ENCODE measurements around the gene SLC22A6. TPM values are rescaled to one million over a fixed set of nuclear protein-coding genes. Genes with fewer than 3 reads are reported as not detected.

SLC22A6 gene
- total RNA-seq (2021) = not detected in 2 replicates
- Bru-seq, nascent RNA = not detected
- BruChase-seq, experiment 1, labeled RNA remaining after a 2-hour chase = not detected
- not detected for BruChase-seq, experiment 2, labeled RNA remaining after a 6-hour chase
- long read RNA-seq = 0 reads

- Histone ChIP-seq H3K27ac (no peak within 1 kb of the TSS), H3K79me2 (ENCODE audit: low read depth) (no peaks in the 10 kb centered on the region), H3K4me1 (replicated peaks; ENCODE audit: insufficient read depth) (no peaks in the 10 kb centered on the region), H4K20me1 (ENCODE audit: insufficient read depth) (no peaks in the 10 kb centered on the region), H3K27me3 (ENCODE audit: insufficient read depth, low read depth) (peaks cover 98% of the 10 kb centered on the region), H3K36me3 (ENCODE audit: low read depth) (no peaks in the 10 kb centered on the region), H3K9me3 (ENCODE audit: insufficient read depth, low read depth) (no peaks in the 10 kb centered on the region), H2AFZ (no peak within 1 kb of the TSS), H3K4me2 (no peak within 1 kb of the TSS), H3F3A (ENCODE audit: insufficient read depth, low read depth) (no peaks in the 10 kb centered on the region), H3K9me2 (ENCODE audit: insufficient read depth) (no peaks in the 10 kb centered on the region), H3K4me3 (no peak within 1 kb of the TSS)
- BruUV-seq (replicated peaks) = no TSS peak
- intact Hi-C loops (cut with micrococcal nuclease; ENCODE audit: unreplicated experiment) = no loop called here
- no peak for DNase-seq
- ChIA-PET CTCF (no interaction called here), POLR2A (ENCODE audit: unreplicated experiment) (no interaction called here)
- TF ChIP-seq CTCF (conservative IDR thresholded peaks at IDR 0.05) (no peak), EZH2 (IDR thresholded peaks at IDR 0.05; ENCODE audit: low read depth) (no peak)
These were observed at the start of gene SLC22A6 for GRCh38 chr11:62984451-62984991. SLC22A6 (minus strand) TSS chr11:62984967; CDS start chr11:62984690, 277 bp downstream.

- no peak overlapping the region for H3K4me3 ChIP-seq
- H3K36me3 ChIP-seq (ENCODE audit: low read depth) = no peaks in the 10 kb centered on the region
- H3K9me3 ChIP-seq (ENCODE audit: insufficient read depth, low read depth) = no peaks in the 10 kb centered on the region
- POLR2A ChIA-PET (ENCODE audit: unreplicated experiment) = no interaction called here
- no peak overlapping the region for H2AFZ ChIP-seq
- no peaks in the 10 kb centered on the region for H3F3A ChIP-seq (ENCODE audit: insufficient read depth, low read depth)
- no peak overlapping the region for H3K27ac ChIP-seq
- no peaks in the 10 kb centered on the region for H3K4me1 ChIP-seq (replicated peaks; ENCODE audit: insufficient read depth)
- CTCF ChIA-PET = no interaction called here
- intact Hi-C loops (cut with micrococcal nuclease; ENCODE audit: unreplicated experiment) = loop anchor here (5.0 to 10.0 kb wide), 3 partner anchors 180 to 1112 kb away; no protein-coding TSS in a partner anchor
- H3K9me2 ChIP-seq (ENCODE audit: insufficient read depth) = no peaks in the 10 kb centered on the region
- peaks cover 72% of the 10 kb centered on the region for H3K27me3 ChIP-seq (ENCODE audit: insufficient read depth, low read depth)
- DNase-seq = no peak
- peaks cover 3% of the 10 kb centered on the region; the same call in 1 of the 2 replicates for H4K20me1 ChIP-seq (ENCODE audit: insufficient read depth)
- BruUV-seq (replicated peaks) = no TSS peak
- no peak for TF ChIP-seq CTCF (conservative IDR thresholded peaks at IDR 0.05)
- TF ChIP-seq EZH2 (IDR thresholded peaks at IDR 0.05; ENCODE audit: low read depth) = no peak
- no peak overlapping the region for H3K4me2 ChIP-seq
- no peaks in the 10 kb centered on the region for H3K79me2 ChIP-seq (ENCODE audit: low read depth)
These were observed 47.7 kb upstream of the SLC22A6 start for GRCh38 chr11:63032457-63032856.

- Histone ChIP-seq H3K9me3 (ENCODE audit: insufficient read depth, low read depth) (no peaks in the 10 kb centered on the region), H3K27ac (no peak overlapping the region), H3F3A (ENCODE audit: insufficient read depth, low read depth) (no peaks in the 10 kb centered on the region), H3K9me2 (ENCODE audit: insufficient read depth) (no peaks in the 10 kb centered on the region), H4K20me1 (ENCODE audit: insufficient read depth) (no peaks in the 10 kb centered on the region), H3K36me3 (ENCODE audit: low read depth) (no peaks in the 10 kb centered on the region), H3K4me2 (no peak overlapping the region), H3K4me3 (no peak overlapping the region), H3K4me1 (replicated peaks; ENCODE audit: insufficient read depth) (no peaks in the 10 kb centered on the region), H3K79me2 (ENCODE audit: low read depth) (no peaks in the 10 kb centered on the region), H3K27me3 (ENCODE audit: insufficient read depth, low read depth) (peaks cover 69% of the 10 kb centered on the region), H2AFZ (no peak overlapping the region)
- CTCF ChIA-PET = interaction anchor here (0.6 to 1.1 kb wide), 4 partner anchors 118 to 890 kb away, joined by 3 to 11 read pairs (median 6); no protein-coding TSS in a partner anchor
- POLR2A ChIA-PET (ENCODE audit: unreplicated experiment) = no interaction called here
- BruUV-seq (replicated peaks) = no TSS peak
- intact Hi-C loops (cut with micrococcal nuclease; ENCODE audit: unreplicated experiment) = loop anchor here (1.0 to 5.0 kb wide), 3 partner anchors 118 to 644 kb away; partner anchors contain the start of gene TMEM179B
- peak; percentile 50 to 81 for DNase-seq
- peak; percentile 100 for TF ChIP-seq CTCF (conservative IDR thresholded peaks at IDR 0.05)
- no peak for TF ChIP-seq EZH2 (IDR thresholded peaks at IDR 0.05; ENCODE audit: low read depth)
These were observed 39.3 kb upstream of the SLC22A6 start for GRCh38 chr11:63023841-63024648.

Measured in PC-9 (cell line).